SJCRH30 (cell line): ENCODE data around the gene PBX1. TPM values are rescaled to one million over a fixed set of nuclear protein-coding genes. Genes with fewer than 3 reads are reported as not detected.

Experiments
- DNase-seq, 2 experiments: peaks; one replicate each; pipeline ENCODE4 v3.0.0-alpha.2; 2015 to 2020
- H3K27ac ChIP-seq: fragments of 250-450 bp; sonication (Bioruptor Pico); 2 replicates; pipeline ENCODE4 v1.5.1; 2020; ENCODE audit warnings: mild to moderate bottlenecking, moderate library complexity
- H3K27me3 ChIP-seq: fragments of 250-450 bp; sonication (Bioruptor Pico); 2 replicates; pipeline ENCODE4 v1.5.1; 2020; ENCODE audit warnings: mild to moderate bottlenecking, moderate library complexity
- H3K36me3 ChIP-seq: fragments of 250-450 bp; sonication (Bioruptor Pico); 2 replicates; pipeline ENCODE4 v1.5.1; 2020; ENCODE audit warnings: mild to moderate bottlenecking, moderate library complexity
- H3K4me1 ChIP-seq: fragments of 250-450 bp; sonication (Bioruptor Pico); 2 replicates; pipeline ENCODE4 v1.5.1; 2020; ENCODE audit warnings: mild to moderate bottlenecking, moderate library complexity
- H3K4me3 ChIP-seq: fragments of 250-450 bp; sonication (Bioruptor Pico); 2 replicates; pipeline ENCODE4 v1.5.1; 2020; ENCODE audit warnings: mild to moderate bottlenecking, moderate library complexity
- H3K9me3 ChIP-seq: fragments of 250-450 bp; sonication (Bioruptor Pico); replicated peaks from 2 replicates; pipeline ENCODE4 v1.5.1; 2020; ENCODE audit warnings: mild to moderate bottlenecking, moderate library complexity
- total RNA-seq: library from RNA; depleted of rRNA; stranded (reverse); fragments of >200 nt; shearing (Covaris generic); gene quantifications from 2 replicates; pipeline ENCODE4 v1.2.3, GENCODE V29; 2014

PBX1 gene
- total RNA-seq, 1 experiment from 2014 or later: 39.0 TPM

DNA sequence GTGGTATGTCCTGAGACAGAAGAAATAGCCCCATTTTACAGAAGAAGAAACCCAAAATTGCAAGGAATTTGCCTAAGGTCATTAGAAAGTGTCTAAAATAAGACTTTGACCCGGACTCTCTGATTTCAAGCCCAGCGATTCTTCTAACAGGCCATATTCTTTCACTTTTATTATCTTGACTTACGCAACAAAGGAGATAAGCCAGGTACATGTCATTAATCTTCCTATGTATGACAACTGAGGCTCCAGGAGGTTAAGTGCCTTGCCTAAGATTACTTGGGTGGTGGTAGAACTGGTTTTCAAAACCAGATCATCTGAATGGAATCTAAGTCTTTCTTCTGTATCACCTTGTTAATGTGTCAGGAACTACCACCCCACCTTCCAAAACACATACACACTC is 124.3 kb downstream of the PBX1 start:
- no peak overlapping the region for H3K4me3 ChIP-seq
- no peaks in the 10 kb centered on the region for H3K36me3 ChIP-seq
- no peaks in the 10 kb centered on the region for H3K27me3 ChIP-seq
- no peaks in the 10 kb centered on the region for H3K9me3 ChIP-seq
- no peaks in the 10 kb centered on the region for H3K4me1 ChIP-seq
- no peak overlapping the region for H3K27ac ChIP-seq
- no peak for DNase-seq

DNA sequence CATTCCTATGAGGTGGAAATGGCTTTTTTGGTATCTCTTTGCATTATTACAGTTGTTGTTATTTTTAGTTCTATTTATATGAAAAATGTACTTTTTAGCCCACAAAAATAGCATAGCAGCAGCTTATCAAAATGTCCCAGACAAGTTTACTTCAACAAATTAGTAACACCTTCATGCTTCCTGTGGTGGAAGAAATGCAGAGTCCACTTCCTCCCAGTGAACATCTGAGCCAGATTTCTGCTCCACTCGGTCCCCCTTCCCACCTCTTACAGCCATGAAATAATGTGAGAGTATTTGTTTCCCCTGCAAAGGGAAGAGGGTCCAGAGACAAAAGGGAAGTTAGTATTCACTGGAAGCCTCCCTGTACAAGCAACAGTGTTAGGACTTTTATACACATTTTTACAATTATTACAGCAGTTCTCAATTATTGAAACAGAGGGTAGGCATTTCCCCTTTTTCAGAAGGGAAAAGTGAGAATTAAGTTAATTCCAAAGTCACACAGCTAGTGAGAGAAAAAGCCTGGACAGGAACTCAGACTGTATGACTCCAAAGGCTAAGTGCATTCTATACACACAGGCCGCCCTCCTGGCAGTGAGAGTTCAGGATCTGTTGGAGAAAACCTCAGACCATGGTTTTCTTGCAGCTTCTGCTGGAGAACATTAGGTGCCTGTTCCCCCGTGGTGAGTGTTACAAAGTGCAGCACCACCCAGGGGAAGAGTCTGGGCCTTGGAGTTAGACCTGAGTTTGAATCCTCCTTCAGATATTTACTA is 126.5 kb downstream of the PBX1 start:
- H3K4me3 ChIP-seq: no peak overlapping the region
- no peaks in the 10 kb centered on the region for H3K4me1 ChIP-seq
- no peak for DNase-seq
- H3K27me3 ChIP-seq: no peaks in the 10 kb centered on the region
- no peaks in the 10 kb centered on the region for H3K36me3 ChIP-seq
- H3K27ac ChIP-seq: no peak overlapping the region
- no peaks in the 10 kb centered on the region for H3K9me3 ChIP-seq

DNA sequence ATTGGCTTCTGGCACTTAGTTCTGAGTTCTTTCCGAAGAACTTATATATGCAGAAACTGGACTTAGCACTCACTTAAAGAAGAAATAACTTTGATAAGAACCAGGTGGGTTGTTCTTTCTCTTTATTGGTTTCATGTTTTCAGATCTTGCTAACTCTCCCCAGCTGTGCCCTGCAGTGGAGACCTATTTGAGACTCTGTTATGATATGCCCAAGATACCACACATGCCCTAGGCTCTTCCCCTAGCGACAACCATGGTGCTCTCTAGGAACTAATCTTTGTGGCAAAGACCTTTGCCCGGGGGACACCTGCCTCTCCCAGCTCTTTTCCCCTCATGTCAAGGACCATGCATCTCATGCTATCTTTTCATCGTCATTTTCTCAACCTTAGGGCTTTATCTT is 128.8 kb downstream of the PBX1 start:
- Histone ChIP-seq H3K27ac (no peak overlapping the region), H3K36me3 (no peaks in the 10 kb centered on the region), H3K4me3 (no peak overlapping the region), H3K27me3 (no peaks in the 10 kb centered on the region), H3K9me3 (no peaks in the 10 kb centered on the region), H3K4me1 (no peaks in the 10 kb centered on the region)
- DNase-seq: no peak

- no peak for DNase-seq
- no peaks in the 10 kb centered on the region for H3K4me1 ChIP-seq
Observed at GRCh38 chr1:164688791-164689190, 129.8 kb downstream of the PBX1 start.

GRCh38 chr1:164689672-164690511 is 130.9 kb downstream of the PBX1 start:
- no peaks in the 10 kb centered on the region for H3K36me3 ChIP-seq
- H3K4me1 ChIP-seq: no peaks in the 10 kb centered on the region
- no peaks in the 10 kb centered on the region for H3K9me3 ChIP-seq
- H3K4me3 ChIP-seq: no peak overlapping the region
- H3K27ac ChIP-seq: no peak overlapping the region
- no peak for DNase-seq
- no peaks in the 10 kb centered on the region for H3K27me3 ChIP-seq

More at GRCh38 chr1:164688791-164689190, 129.8 kb downstream of the PBX1 start:
- no peaks in the 10 kb centered on the region for H3K36me3 ChIP-seq
- H3K9me3 ChIP-seq: no peaks in the 10 kb centered on the region
- no peak overlapping the region for H3K27ac ChIP-seq
- no peaks in the 10 kb centered on the region for H3K27me3 ChIP-seq
- H3K4me3 ChIP-seq: no peak overlapping the region

- no peaks in the 10 kb centered on the region for H3K27me3 ChIP-seq
- no peaks in the 10 kb centered on the region for H3K4me1 ChIP-seq
- no peaks in the 10 kb centered on the region for H3K9me3 ChIP-seq
- H3K27ac ChIP-seq: no peak overlapping the region
- no peaks in the 10 kb centered on the region for H3K36me3 ChIP-seq
- DNase-seq: no peak
- no peak overlapping the region for H3K4me3 ChIP-seq
Observed at GRCh38 chr1:164692420-164692819, 133.4 kb downstream of the PBX1 start.

- no peak overlapping the region for H3K4me3 ChIP-seq
- H3K36me3 ChIP-seq: no peaks in the 10 kb centered on the region
- H3K27ac ChIP-seq: no peak overlapping the region
- no peaks in the 10 kb centered on the region for H3K9me3 ChIP-seq
- no peaks in the 10 kb centered on the region for H3K27me3 ChIP-seq
- no peaks in the 10 kb centered on the region for H3K4me1 ChIP-seq
- DNase-seq: no peak
Observed at GRCh38 chr1:164693564-164694359, 134.8 kb downstream of the PBX1 start.

DNA sequence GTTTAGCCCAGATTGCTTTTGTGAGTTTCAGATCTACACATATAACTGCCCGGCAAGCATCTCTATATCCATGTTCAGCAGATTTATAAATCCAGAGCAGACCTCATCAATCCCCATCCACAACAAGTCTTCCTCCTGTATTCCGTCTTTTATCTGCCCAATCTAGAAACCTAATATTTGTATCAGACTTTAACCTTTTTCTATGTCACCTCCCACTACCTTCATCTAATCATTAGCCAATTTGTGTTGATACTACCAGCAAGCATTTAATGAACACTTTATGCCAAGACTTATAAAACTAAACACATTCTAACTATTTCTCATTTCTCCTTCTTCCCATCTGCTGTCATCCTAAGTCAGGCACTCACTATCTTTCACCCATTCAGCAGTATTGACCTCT is 135.5 kb downstream of the PBX1 start:
- H3K4me1 ChIP-seq: no peaks in the 10 kb centered on the region
- no peaks in the 10 kb centered on the region for H3K36me3 ChIP-seq
- no peaks in the 10 kb centered on the region for H3K9me3 ChIP-seq
- no peak for DNase-seq
- no peak overlapping the region for H3K4me3 ChIP-seq
- no peaks in the 10 kb centered on the region for H3K27me3 ChIP-seq
- no peak overlapping the region for H3K27ac ChIP-seq

- H3K4me3 ChIP-seq: no peak overlapping the region
- H3K9me3 ChIP-seq: no peaks in the 10 kb centered on the region
- no peak overlapping the region for H3K27ac ChIP-seq
- H3K36me3 ChIP-seq: no peaks in the 10 kb centered on the region
- DNase-seq: no peak
- no peaks in the 10 kb centered on the region for H3K27me3 ChIP-seq
- no peaks in the 10 kb centered on the region for H3K4me1 ChIP-seq
Observed at GRCh38 chr1:164695956-164696665, 137.1 kb downstream of the PBX1 start.

DNA sequence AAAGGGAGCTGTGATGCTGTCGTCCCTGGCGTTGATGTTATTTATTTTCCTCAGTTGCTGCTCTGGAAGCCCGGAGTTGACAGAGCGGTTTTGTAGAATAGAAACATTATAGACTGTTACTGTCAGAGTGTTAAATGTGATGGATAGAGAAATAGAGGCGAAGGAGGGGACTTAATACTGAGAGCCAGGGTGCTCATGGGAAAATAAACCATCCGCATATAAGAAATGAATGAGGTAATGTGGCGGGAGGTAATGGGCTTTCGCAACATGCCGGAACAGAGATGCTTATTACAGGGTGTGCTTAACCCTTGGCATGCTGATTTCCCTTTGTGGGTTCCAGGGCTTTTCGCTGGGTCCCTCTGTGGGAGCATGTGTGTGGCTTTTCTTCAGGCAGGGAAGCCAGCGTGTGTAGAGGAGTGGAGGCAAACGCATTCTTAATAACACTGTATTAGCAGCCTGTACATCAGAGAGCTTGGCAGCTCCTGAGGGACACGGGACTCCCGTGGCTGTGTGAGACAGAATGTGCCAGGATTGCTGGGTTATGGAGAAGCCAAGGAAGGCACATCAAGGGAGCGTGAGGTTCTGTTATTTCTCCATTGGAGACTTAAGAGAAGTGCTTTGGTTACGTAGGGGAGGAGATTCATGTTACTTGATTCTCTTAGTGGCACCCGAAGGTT is 141.0 kb downstream of the PBX1 start:
- Histone ChIP-seq H3K4me1 (no peaks in the 10 kb centered on the region), H3K9me3 (no peaks in the 10 kb centered on the region), H3K4me3 (no peak overlapping the region), H3K27me3 (no peaks in the 10 kb centered on the region), H3K27ac (no peak overlapping the region), H3K36me3 (no peaks in the 10 kb centered on the region)
- no peak for DNase-seq

DNA sequence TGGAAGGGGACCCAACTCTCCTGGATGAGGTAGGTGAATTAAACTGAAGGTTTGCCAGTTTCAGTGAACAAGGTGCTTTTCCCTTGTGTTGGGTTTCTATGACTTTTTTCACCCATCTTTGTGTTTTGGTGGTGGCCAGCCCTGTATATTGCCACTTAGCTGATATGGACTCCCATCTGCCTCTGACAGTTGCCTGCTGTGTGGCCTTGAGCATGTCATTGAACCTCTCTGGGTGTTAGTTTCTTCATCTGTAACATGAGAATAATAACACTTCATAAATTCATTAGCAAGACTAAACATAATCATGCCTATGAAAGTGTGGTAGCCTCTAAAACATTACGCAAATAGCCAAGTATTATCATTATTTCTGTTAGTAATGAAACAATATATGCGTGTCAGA is 141.7 kb downstream of the PBX1 start:
- DNase-seq: no peak
- no peak overlapping the region for H3K27ac ChIP-seq
- H3K4me3 ChIP-seq: no peak overlapping the region
- H3K9me3 ChIP-seq: no peaks in the 10 kb centered on the region
- H3K27me3 ChIP-seq: no peaks in the 10 kb centered on the region
- 0 out of 2 replicates have a peak, but pooled peaks cover 3% of the 10 kb centered on the region for H3K4me1 ChIP-seq
- H3K36me3 ChIP-seq: no peaks in the 10 kb centered on the region

DNA sequence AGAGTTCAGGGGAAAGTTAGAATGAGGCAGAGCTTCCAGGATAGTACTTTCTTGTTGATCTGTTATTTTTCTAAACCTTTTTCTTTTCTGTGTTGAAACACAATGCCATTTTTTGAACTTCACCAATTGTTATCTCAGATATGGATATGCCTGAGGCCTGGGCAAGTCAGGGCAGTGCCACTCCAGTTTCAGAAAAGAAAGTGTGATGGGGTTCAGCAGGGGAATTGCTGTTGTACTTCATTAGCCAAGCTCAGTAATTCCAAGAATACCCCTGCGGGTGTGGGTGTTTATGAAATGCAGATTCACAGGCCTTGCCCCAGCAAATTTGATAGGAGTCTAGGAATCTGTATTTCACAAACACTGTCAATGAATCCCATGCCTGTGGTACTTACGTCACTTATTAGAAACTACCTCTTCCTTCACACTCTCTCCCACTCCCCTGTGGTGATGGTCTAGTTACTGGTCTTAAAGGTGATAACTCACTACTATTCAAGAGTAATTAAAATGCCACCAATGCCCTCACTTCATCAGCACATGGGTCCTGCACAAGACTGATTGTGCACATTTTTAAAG is 142.3 kb downstream of the PBX1 start:
- Histone ChIP-seq H3K9me3 (no peaks in the 10 kb centered on the region), H3K27me3 (no peaks in the 10 kb centered on the region), H3K4me3 (no peak overlapping the region), H3K4me1 (0 out of 2 replicates have a peak, but pooled peaks cover 3% of the 10 kb centered on the region), H3K36me3 (no peaks in the 10 kb centered on the region), H3K27ac (no peak overlapping the region)
- no peak for DNase-seq

DNA sequence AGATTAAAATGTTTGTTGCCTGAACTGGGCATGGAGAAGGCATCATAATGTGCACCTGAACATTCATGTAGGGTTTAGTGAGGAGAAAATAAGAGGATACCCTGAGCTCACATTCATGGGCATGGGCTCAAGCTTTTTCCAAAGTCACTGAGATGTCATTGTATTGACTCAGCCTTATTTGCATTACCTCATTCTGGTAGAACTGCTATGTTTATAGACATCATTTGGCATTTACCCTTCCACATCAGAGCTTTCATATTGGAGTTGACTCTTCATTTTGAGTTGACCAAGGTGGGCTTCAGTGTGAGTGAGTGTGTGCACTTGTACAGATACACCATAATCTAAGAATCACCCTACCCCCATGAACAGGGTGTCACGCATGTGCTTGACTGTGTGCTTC is 143.2 kb downstream of the PBX1 start:
- H3K27me3 ChIP-seq: no peaks in the 10 kb centered on the region
- no peak overlapping the region for H3K4me3 ChIP-seq
- H3K9me3 ChIP-seq: no peaks in the 10 kb centered on the region
- DNase-seq: no peak
- peaks cover 9% of the 10 kb centered on the region for H3K4me1 ChIP-seq
- no peak overlapping the region for H3K27ac ChIP-seq
- no peaks in the 10 kb centered on the region for H3K36me3 ChIP-seq

GRCh38 chr1:164702664-164703063 is 143.7 kb downstream of the PBX1 start:
- Histone ChIP-seq H3K36me3 (no peaks in the 10 kb centered on the region), H3K9me3 (no peaks in the 10 kb centered on the region), H3K27ac (no peak overlapping the region), H3K27me3 (no peaks in the 10 kb centered on the region), H3K4me3 (no peak overlapping the region), H3K4me1 (peaks cover 14% of the 10 kb centered on the region)
- no peak for DNase-seq
